Tibial nerve (tissue), 4 donors: Measurements from ENCODE around the gene DDX27.

Source experiments
- CTCF ChIP-seq, 5 experiments: fragments of 200-600 bp in 3 of 5; fragments of 450-650 bp in 2 of 5; sonication (generic) in 3 of 5; IDR thresholded peaks; one replicate each; pipeline ENCODE4 v1.5.1; 2016 to 2019; ENCODE audit warnings: antibody characterized with exemption in 5 of 5, mild to moderate bottlenecking in 3 of 5, moderate library complexity in 2 of 5
- EP300 ChIP-seq, 2 donors: sonication (generic); formaldehyde crosslinking; IDR thresholded peaks; one replicate each; pipeline ENCODE4 v1.6.1; 2017; ENCODE audit warnings: antibody characterized with exemption in 2 of 2, mild to moderate bottlenecking in 1 of 2
- POLR2A ChIP-seq, 2 donors: fragments of 450-650 bp; IDR thresholded peaks; one replicate each; pipeline ENCODE4 v1.6.1; 2017; ENCODE audit warnings: antibody characterized with exemption in 2 of 2, mild to moderate bottlenecking in 2 of 2, moderate library complexity in 2 of 2

DNA sequence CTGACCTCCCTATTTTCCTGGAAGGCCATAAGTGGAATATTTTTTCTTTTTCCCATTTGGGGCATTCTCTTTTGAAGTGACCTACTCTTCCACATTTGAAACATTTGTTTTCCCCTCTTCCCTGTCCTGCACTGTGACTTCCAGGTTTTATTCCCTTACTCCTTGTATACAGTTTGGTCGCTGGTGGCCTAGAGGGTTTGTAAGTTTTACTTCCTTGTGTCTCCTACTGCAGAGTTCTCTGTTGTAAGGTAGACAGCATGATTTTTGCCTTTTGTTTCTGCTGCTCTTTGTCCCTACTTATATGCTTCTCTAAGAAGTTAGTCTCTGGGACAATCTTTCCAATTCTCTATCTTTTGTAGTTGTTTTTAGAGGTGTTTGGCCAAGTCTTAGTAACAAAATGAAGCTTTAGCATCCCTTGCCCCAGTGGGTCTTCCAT lies 66.0 kb downstream of the DDX27 start:
- TF ChIP-seq EP300 (IDR thresholded peaks at IDR 0.05) (no peak), POLR2A (IDR thresholded peaks at IDR 0.05) (no peak), CTCF (IDR thresholded peaks at IDR 0.05) (no peak)
